ENCODE data around the gene ENHO.

DNA sequence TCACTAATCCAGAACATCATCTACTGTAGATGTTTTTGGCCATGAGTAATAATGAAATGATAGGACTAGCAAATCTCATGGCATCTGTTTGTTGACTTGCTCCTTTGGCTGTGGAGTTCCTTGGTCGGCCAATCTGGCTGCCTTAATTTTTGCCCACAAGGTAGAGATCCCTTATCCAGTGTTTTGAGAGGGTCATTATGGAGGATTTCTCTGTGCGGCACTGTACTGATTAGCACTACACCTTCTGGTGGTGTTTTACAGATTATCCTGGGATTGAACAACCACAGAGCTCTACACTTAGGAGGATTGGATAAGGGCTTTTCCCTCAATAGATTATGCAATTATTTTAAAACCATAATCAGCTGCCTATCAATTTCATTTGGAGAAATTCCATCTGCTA is 3.2 kb upstream of the ENHO start:
- TF ChIP-seq, protein P1, sequence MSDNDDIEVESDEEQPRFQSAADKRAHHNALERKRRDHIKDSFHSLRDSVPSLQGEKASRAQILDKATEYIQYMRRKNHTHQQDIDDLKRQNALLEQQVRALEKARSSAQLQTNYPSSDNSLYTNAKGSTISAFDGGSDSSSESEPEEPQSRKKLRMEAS (IDR thresholded peaks at IDR 0.05), result no peak
- TF ChIP-seq KDM5A (IDR thresholded peaks at IDR 0.05; ENCODE audit: low read length), result no peak
- TF ChIP-seq RBBP5 (IDR thresholded peaks at IDR 0.05; ENCODE audit: borderline replicate concordance, low read depth, low read length), result no peak
- TF ChIP-seq SRF (IDR thresholded peaks at IDR 0.05; ENCODE audit: low read depth, low read length), result no peak
- TF ChIP-seq HDAC6 (IDR thresholded peaks at IDR 0.05; ENCODE audit: low read depth, low read length), result no peak
- TF ChIP-seq FOSL1 (IDR thresholded peaks at IDR 0.05; ENCODE audit: insufficient read depth, low read depth, low read length), result no peak
- TF ChIP-seq EZH2 (IDR thresholded peaks at IDR 0.05; ENCODE audit: low read depth, low read length, severe bottlenecking), result no peak
- TF ChIP-seq CTCF (IDR thresholded peaks at IDR 0.05; ENCODE audit: control extremely low read depth in 1 of 3, insufficient read depth in 1 of 3, low read depth in 1 of 3, low read length in 3 of 3), result no peak
- no peak for TF ChIP-seq SIX5 (IDR thresholded peaks at IDR 0.05; ENCODE audit: low read depth, low read length)
- no peak for TF ChIP-seq SUZ12 (IDR thresholded peaks at IDR 0.05; ENCODE audit: low read length)
- TF ChIP-seq CHD1 (IDR thresholded peaks at IDR 0.05; ENCODE audit: low read depth, low read length), result no peak
- TF ChIP-seq SIRT6 (IDR thresholded peaks at IDR 0.05; ENCODE audit: low read length), result no peak
- no peak for TF ChIP-seq POLR2AphosphoS5 (IDR thresholded peaks at IDR 0.05; ENCODE audit: low read depth, low read length)
